Colonic mucosa (tissue), 4 donors: ENCODE results near the gene RAI14. TPM values are rescaled to one million over a fixed set of nuclear protein-coding genes. Genes with fewer than 3 reads are reported as not detected.

Source experiments
- DNase-seq: peaks from one replicate; pipeline ENCODE4 v3.0.0-alpha.2; 2020
- H3K27ac ChIP-seq: fragments of 200-600 bp; one replicate; pipeline ENCODE4 v1.8.0; 2021
- H3K27me3 ChIP-seq: fragments of 200-600 bp; one replicate; pipeline ENCODE4 v1.8.0; 2021
- H3K36me3 ChIP-seq: fragments of 200-600 bp; one replicate; pipeline ENCODE4 v1.8.0; 2021
- H3K4me1 ChIP-seq: fragments of 200-600 bp; one replicate; pipeline ENCODE4 v1.8.0; 2021; ENCODE audit warnings: mild to moderate bottlenecking
- H3K4me3 ChIP-seq: fragments of 200-600 bp; one replicate; pipeline ENCODE4 v1.8.0; 2021
- H3K9ac ChIP-seq, 2 donors: one replicate each; pipeline ENCODE4 v1.7.0; 2013; ENCODE audit warnings: control low read depth in 2 of 2, low read depth in 2 of 2, low read length in 2 of 2
- H3K9me3 ChIP-seq: fragments of 200-600 bp; one replicate; pipeline ENCODE4 v1.8.0; 2021
- CTCF ChIP-seq: fragments of 200-600 bp; IDR thresholded peaks from one replicate; pipeline ENCODE4 v1.8.0; 2022; ENCODE audit warnings: antibody characterized with exemption, mild to moderate bottlenecking
- intact Hi-C: fragments of 100-400 bp; cut with DNase I; formaldehyde crosslinking; loops from one replicate; pipeline ENCODE4 v1.14.1; 2022
- total RNA-seq, 2 donors: library from RNA; stranded (reverse); fragmentation: NEBNext Ultra II Directional in 1 of 2; extraction: Animal tissue kit (Norgen Biotek cat#: 25700) in 1 of 2; gene quantifications; one replicate each; pipeline ENCODE4 v1.2.1, GENCODE V29; 2021
- donor health status: healthy.
- donor health status: DM: no; HTN: no; CAD: no.
- donor health status: DM: no; HTN: no; CAD: no.

RAI14 gene
- total RNA-seq, 2 donors from 2014 or later, result 15.9 to 25.7 TPM

DNA sequence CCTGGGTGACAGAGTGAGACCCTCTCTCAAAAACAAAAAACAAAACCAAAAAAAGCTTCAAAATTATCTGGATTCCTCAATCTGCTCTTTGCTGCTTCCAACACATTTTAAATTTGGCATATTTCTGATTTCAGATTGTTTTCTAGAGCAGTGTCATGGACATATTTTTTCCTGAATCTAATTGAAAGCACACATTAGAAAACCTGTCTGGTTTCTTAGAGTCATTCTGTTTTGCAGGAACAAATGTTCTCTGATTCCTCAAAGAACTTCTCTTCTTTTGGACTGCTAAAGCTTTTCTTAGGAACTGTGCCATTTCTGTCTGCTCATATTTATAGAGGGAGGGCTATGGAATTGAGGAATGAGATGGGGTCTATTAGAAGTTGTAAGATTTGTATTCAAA, 81.6 kb downstream of the RAI14 start:
- intact Hi-C loops, result no loop called here
- Histone ChIP-seq H3K27me3 (no peaks in the 10 kb centered on the region), H3K4me3 (no peak overlapping the region), H3K9ac (no peak overlapping the region), H3K9me3 (no peaks in the 10 kb centered on the region), H3K4me1 (no peaks in the 10 kb centered on the region), H3K36me3 (no peaks in the 10 kb centered on the region), H3K27ac (no peak overlapping the region)
- TF ChIP-seq CTCF, result no peak
- no peak for DNase-seq

GRCh38 chr5:34738381-34738780, 82.3 kb downstream of the RAI14 start:
- TF ChIP-seq CTCF, result no peak
- no peak overlapping the region for H3K9ac ChIP-seq
- H3K36me3 ChIP-seq, result no peaks in the 10 kb centered on the region
- H3K4me1 ChIP-seq, result no peaks in the 10 kb centered on the region
- H3K27me3 ChIP-seq, result no peaks in the 10 kb centered on the region
- intact Hi-C loops, result no loop called here
- no peak for DNase-seq
- H3K9me3 ChIP-seq, result no peaks in the 10 kb centered on the region
- H3K27ac ChIP-seq, result no peak overlapping the region
- H3K4me3 ChIP-seq, result no peak overlapping the region

DNA sequence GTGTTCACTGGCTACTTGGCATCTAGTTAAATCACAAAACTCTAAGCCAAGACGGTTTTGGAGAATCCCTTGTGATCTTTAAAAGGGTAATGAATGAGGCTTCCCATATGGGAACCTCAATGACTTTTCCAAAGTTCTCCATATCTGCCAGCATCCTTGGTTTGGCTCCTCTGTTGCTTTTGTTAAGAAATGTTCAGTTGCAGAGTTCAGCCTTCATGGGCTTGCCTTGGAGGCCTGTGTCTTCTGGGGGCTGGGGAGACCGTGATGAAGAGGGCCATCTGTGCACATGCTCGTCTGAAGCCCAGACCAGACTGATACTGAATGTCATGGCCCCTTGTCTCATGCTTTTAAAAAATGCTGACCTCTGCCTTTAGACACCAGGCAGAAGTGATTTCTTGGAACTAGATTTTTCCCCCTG, 84.3 kb downstream of the RAI14 start:
- Histone ChIP-seq H3K4me3 (no peak overlapping the region), H3K9me3 (no peaks in the 10 kb centered on the region), H3K27ac (no peak overlapping the region), H3K4me1 (no peaks in the 10 kb centered on the region), H3K9ac (no peak overlapping the region), H3K36me3 (no peaks in the 10 kb centered on the region), H3K27me3 (no peaks in the 10 kb centered on the region)
- TF ChIP-seq CTCF, result no peak
- no peak for DNase-seq
- intact Hi-C loops, result no loop called here

DNA sequence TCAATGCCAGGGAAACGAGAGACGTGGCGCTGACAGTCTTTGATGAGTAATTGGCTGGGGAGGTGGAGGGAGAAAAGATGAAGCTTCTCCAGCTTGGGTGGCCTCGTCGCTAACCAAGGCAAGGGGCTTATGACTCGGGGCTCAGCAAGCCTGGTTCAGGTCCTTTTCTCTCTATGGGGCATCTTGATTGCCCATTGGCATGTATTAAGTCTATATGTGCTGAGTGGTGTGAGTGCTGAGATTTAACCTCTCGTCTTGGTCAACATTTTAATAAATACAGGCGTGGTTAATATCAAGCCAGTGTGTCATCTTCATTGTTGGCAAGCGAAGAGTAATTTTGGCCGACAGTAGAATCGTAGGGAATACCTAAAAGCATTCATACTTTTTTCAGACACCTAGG, 85.9 kb downstream of the RAI14 start:
- Histone ChIP-seq H3K4me1 (no peaks in the 10 kb centered on the region), H3K27me3 (no peaks in the 10 kb centered on the region)
- intact Hi-C loops, result no loop called here

GRCh38 chr5:34743878-34744277, 87.8 kb downstream of the RAI14 start:
- intact Hi-C loops, result no loop called here
- Histone ChIP-seq H3K9me3 (no peaks in the 10 kb centered on the region), H3K27me3 (no peaks in the 10 kb centered on the region), H3K4me3 (no peak overlapping the region), H3K36me3 (no peaks in the 10 kb centered on the region), H3K27ac (no peak overlapping the region), H3K9ac (no peak overlapping the region), H3K4me1 (no peaks in the 10 kb centered on the region)
- no peak for TF ChIP-seq CTCF
- no peak for DNase-seq

More for the DNA sequence above, 85.9 kb downstream of the RAI14 start:
- DNase-seq, result no peak
- no peak overlapping the region for H3K27ac ChIP-seq
- no peaks in the 10 kb centered on the region for H3K36me3 ChIP-seq
- no peak for TF ChIP-seq CTCF
- H3K9ac ChIP-seq, result no peak overlapping the region
- H3K9me3 ChIP-seq, result no peaks in the 10 kb centered on the region
- no peak overlapping the region for H3K4me3 ChIP-seq

- TF ChIP-seq CTCF, result no peak
- no peak overlapping the region for H3K9ac ChIP-seq
- DNase-seq, result no peak
- H3K27ac ChIP-seq, result no peak overlapping the region
- no peaks in the 10 kb centered on the region for H3K36me3 ChIP-seq
- no peaks in the 10 kb centered on the region for H3K27me3 ChIP-seq
- no peak overlapping the region for H3K4me3 ChIP-seq
- intact Hi-C loops, result no loop called here
- no peaks in the 10 kb centered on the region for H3K4me1 ChIP-seq
- H3K9me3 ChIP-seq, result no peaks in the 10 kb centered on the region
These were observed 92.3 kb downstream of the RAI14 start for GRCh38 chr5:34748431-34748830.
